Common myeloid progenitor, CD34-positive (primary cell): ENCODE measurements around the gene SAV1.
"Not testable (repeated sequence)": the region's sequence is repeated elsewhere in the genome, so short reads cannot be mapped to it uniquely, and the experiment has no call there.

Experiments
- CTCF ChIA-PET: fragments of 350-600 bp; sonication (Branson Sonifier 250); formaldehyde crosslinking; loops from one replicate; lab custom pipeline; 2021; ENCODE audit warnings: antibody characterized with exemption; lab: Charles Lee
- POLR2A ChIA-PET: fragments of 350-600 bp; sonication (Branson Sonifier 250); formaldehyde crosslinking; loops from one replicate; lab custom pipeline; 2021; ENCODE audit warnings: antibody characterized with exemption; lab: Charles Lee
- DNase-seq, 3 donors: peaks; one replicate each; pipeline versions ENCODE4 v3.0.0 to v3.0.0-alpha.2; 2013
- H3K27ac ChIP-seq, 2 experiments: 1 replicate in 1 of 2; 2 replicates in 1 of 2; pipeline ENCODE4 v1.7.0; 2013; ENCODE audit warnings: inconsistent platforms in 2 of 2, low read length in 2 of 2, mild to moderate bottlenecking in 2 of 2, low read depth in 1 of 2, moderate library complexity in 1 of 2; ENCODE audit not compliant: severe bottlenecking in 2 of 2, insufficient read depth in 1 of 2, poor library complexity in 1 of 2
- H3K27me3 ChIP-seq, 5 experiments: replicated peaks in 2 of 5; 1 replicate in 3 of 5; 2 replicates in 2 of 5; pipeline versions ENCODE4 v1.6.1 to v1.7.0; 2013; ENCODE audit warnings: low read length in 4 of 5, mild to moderate bottlenecking in 2 of 5, moderate library complexity in 2 of 5, inconsistent platforms in 1 of 5; ENCODE audit not compliant: insufficient read depth in 5 of 5, control insufficient read depth in 4 of 5
- H3K36me3 ChIP-seq, 4 experiments: 1 replicate in 2 of 4; 2 replicates in 2 of 4; pipeline versions ENCODE4 v1.6.1 to v1.7.0; 2013; ENCODE audit warnings: low read length in 3 of 4, control low read depth in 1 of 4, mild to moderate bottlenecking in 1 of 4; ENCODE audit not compliant: control insufficient read depth in 4 of 4, insufficient read depth in 4 of 4
- H3K4me1 ChIP-seq, 4 experiments: 1 replicate in 3 of 4; 2 replicates in 1 of 4; pipeline versions ENCODE4 v1.6.1 to v1.7.1; 2013; ENCODE audit warnings: low read length in 3 of 4, mild to moderate bottlenecking in 3 of 4, control low read depth in 1 of 4, inconsistent platforms in 1 of 4, moderate library complexity in 1 of 4; ENCODE audit not compliant: control insufficient read depth in 4 of 4, insufficient read depth in 4 of 4; ENCODE audit errors: control extremely low read depth in 1 of 4
- H3K4me3 ChIP-seq, 7 experiments: 1 replicate in 4 of 7; 2 replicates in 3 of 7; pipeline versions ENCODE4 v1.5.1 to v1.7.0; 2013; ENCODE audit warnings: mild to moderate bottlenecking in 7 of 7, low read length in 6 of 7, moderate library complexity in 6 of 7, inconsistent platforms in 2 of 7, low read depth in 2 of 7, control low read depth in 1 of 7; ENCODE audit not compliant: insufficient read depth in 4 of 7, control insufficient read depth in 1 of 7; ENCODE audit errors: extremely low read depth in 1 of 7
- H3K9me3 ChIP-seq, 5 experiments: 1 replicate in 4 of 5; 2 replicates in 1 of 5; pipeline versions ENCODE4 v1.6.1 to v1.7.1; 2013; ENCODE audit warnings: low read length in 4 of 5, mild to moderate bottlenecking in 2 of 5, inconsistent platforms in 1 of 5, low read depth in 1 of 5, moderate library complexity in 1 of 5; ENCODE audit not compliant: control insufficient read depth in 4 of 5, insufficient read depth in 2 of 5; ENCODE audit errors: control extremely low read depth in 1 of 5
- WGBS: methylation state at CpG from one replicate; pipeline ENCODE4 v1.1.5; 2013; ENCODE audit not compliant: insufficient coverage; 5-methylcytosine and 5-hydroxymethylcytosine counted together

Gene SAV1

DNA sequence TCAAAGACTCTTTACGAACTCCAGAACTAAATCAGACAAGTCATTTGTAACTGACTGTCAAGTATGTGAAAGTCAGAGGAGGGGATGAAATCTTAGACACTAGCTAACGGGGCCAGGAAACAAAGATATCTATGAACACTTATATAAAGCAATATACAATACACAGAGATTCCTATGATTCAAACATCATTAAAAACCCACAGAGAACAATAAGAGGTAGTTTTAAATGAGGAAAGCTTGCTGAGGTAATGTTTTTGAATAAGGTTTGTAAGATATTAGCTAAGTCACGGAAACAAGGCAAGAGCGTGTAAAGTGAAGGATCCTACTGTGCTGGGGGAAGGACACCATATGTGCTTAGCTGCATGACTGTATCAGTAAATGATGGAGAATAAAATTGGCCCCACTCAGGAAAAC lies 36.7 kb downstream of the SAV1 start:
- POLR2A ChIA-PET, result interaction anchor here (0.6 kb wide), 1 partner anchor 77 kb away, joined by 4 read pairs; no protein-coding TSS in a partner anchor

DNA sequence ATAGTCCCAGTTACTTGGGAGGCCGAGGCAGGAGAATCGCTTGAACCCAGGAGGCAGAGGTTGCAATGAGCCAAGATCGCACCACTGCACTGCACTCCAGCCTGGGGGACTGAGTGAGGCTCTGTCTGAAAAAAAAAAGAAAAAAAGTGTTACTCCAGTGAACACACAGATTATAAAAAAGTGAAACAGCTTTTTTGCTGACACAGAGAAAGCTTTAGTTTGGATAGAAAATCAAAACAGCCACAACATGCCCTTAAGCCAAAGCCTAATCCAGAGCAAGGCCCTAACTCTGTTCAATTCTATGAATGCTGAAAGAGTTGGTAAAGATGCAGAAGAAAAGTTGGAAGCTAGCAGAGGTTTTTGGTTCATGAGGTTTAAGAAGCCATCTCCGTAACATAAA lies 43.2 kb downstream of the SAV1 start:
- not testable (repeated sequence) for H3K27me3 ChIP-seq, H3K9me3 ChIP-seq
- 98% methylated on average over 4 of the region's 4 CpGs for WGBS

More for the DNA sequence above, 36.7 kb downstream of the SAV1 start:
- Histone ChIP-seq H3K36me3 (peaks cover 0 to 24% (median 8%) of the 10 kb centered on the region in 4 experiments), H3K27ac (no peak overlapping the region), H3K27me3 (no peaks in the 10 kb centered on the region), H3K9me3 (no peaks in the 10 kb centered on the region), H3K4me1 (no peaks in the 10 kb centered on the region), H3K4me3 (no peak overlapping the region)
- 100% methylated on average over 2 of the region's 4 CpGs for WGBS
- CTCF ChIA-PET, result interaction anchor here (1.2 to 1.4 kb wide), 3 partner anchors 11 to 14 kb away, joined by 3 to 4 read pairs (median 3); no protein-coding TSS in a partner anchor
- no peak for DNase-seq

DNA sequence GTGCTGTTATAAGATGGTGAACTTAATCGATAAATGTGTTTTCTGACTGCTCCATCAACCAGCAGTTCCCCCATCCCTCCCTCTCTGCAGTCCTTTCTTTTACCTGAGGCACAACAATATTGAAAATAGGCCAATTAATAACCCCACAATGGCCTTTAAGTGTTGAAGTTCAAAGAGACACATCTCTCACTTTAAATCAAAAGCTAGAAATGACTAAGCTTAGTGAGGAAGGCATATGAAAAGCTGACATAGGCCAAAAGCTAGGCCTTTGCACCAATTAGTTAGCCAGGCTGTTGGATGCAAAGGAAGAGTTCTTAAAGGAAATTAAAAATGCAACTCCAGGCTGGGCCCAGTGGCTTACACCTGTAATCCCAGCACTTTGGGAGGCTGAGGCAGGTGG lies 43.7 kb downstream of the SAV1 start:
- Histone ChIP-seq H3K4me3 (no peak overlapping the region), H3K27ac (no peak overlapping the region), H3K27me3 (no peaks in the 10 kb centered on the region), H3K4me1 (no peaks in the 10 kb centered on the region), H3K36me3 (peaks cover 0 to 16% (median 3%) of the 10 kb centered on the region in 4 experiments), H3K9me3 (no peaks in the 10 kb centered on the region)
- DNase-seq, result no peak
- CTCF ChIA-PET, result no interaction called here
- no CpG with 5 or more reads among the region's 1 CpG for WGBS
- POLR2A ChIA-PET, result no interaction called here

More for the DNA sequence above, 43.2 kb downstream of the SAV1 start:
- CTCF ChIA-PET, DNase-seq, POLR2A ChIA-PET, H3K4me3 ChIP-seq, H3K27ac ChIP-seq, H3K4me1 ChIP-seq: not testable (repeated sequence)
- H3K36me3 ChIP-seq, result peaks cover 0 to 16% (median 3%) of the 10 kb centered on the region in 4 experiments

DNA sequence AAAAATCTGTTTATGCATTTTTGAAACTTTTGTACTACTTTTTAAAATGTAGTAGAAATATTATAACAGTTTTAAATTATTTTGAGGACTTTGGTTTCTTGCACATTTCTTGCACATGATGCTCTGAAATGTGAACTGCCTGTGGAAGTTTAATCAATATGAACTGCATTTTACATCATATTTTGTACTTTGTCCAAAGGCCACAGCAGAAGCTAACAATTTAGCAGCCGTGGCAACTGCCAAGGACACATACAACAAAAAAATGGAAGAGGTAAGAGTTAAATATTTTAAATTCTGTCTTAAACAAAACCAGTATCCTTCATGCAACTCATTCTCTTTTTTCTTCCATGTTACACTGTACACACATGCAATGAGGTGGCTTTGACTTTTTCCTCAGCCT lies 45.1 kb downstream of the SAV1 start:
- peaks cover 0 to 9% (median 1%) of the 10 kb centered on the region in 4 experiments for H3K36me3 ChIP-seq
- ChIA-PET POLR2A (no interaction called here), CTCF (interaction anchor here (1.2 kb wide), 1 partner anchor 92 kb away, joined by 4 read pairs; no protein-coding TSS in a partner anchor)
- no peak overlapping the region for H3K27ac ChIP-seq
- H3K4me1 ChIP-seq, result no peaks in the 10 kb centered on the region
- WGBS, result no CpG with 5 or more reads among the region's 1 CpG
- H3K4me3 ChIP-seq, result no peak overlapping the region
- H3K27me3 ChIP-seq, result no peaks in the 10 kb centered on the region
- DNase-seq, result no peak
- H3K9me3 ChIP-seq, result no peaks in the 10 kb centered on the region

- no peak overlapping the region for H3K27ac ChIP-seq
- no peaks in the 10 kb centered on the region for H3K9me3 ChIP-seq
- H3K36me3 ChIP-seq, result peaks cover 0 to 14% (median 0%) of the 10 kb centered on the region in 4 experiments
- H3K27me3 ChIP-seq, result no peaks in the 10 kb centered on the region
- ChIA-PET CTCF (interaction anchor here (0.9 to 2.9 kb wide), 13 partner anchors 10 to 238 kb away, joined by 3 to 31 read pairs (median 5); no protein-coding TSS in a partner anchor), POLR2A (no interaction called here)
- H3K4me3 ChIP-seq, result no peak overlapping the region
- DNase-seq, result no peak
- 100% methylated on average over 1 of the region's 4 CpGs for WGBS
- no peaks in the 10 kb centered on the region for H3K4me1 ChIP-seq
Measured at GRCh38 chr14:50620341-50620740, 47.8 kb downstream of the SAV1 start.

- Histone ChIP-seq H3K4me1 (no peaks in the 10 kb centered on the region), H3K27me3 (no peaks in the 10 kb centered on the region), H3K27ac (no peak overlapping the region), H3K4me3 (no peak overlapping the region), H3K36me3 (peaks cover 0 to 14% (median 0%) of the 10 kb centered on the region in 4 experiments), H3K9me3 (no peaks in the 10 kb centered on the region)
- ChIA-PET POLR2A (interaction anchor here (0.6 kb wide), 1 partner anchor 629 kb away, joined by 3 read pairs; no protein-coding TSS in a partner anchor), CTCF (interaction anchor here (0.5 to 2.9 kb wide), 22 partner anchors 8 to 260 kb away, joined by 3 to 31 read pairs (median 4); no protein-coding TSS in a partner anchor)
- peak; percentile 44 to 65 (median 59) for DNase-seq
- no CpG with 5 or more reads among the region's 5 CpGs for WGBS
Measured at GRCh38 chr14:50619569-50620141, 48.5 kb downstream of the SAV1 start.

- no peaks in the 10 kb centered on the region for H3K27me3 ChIP-seq
- peaks cover 0 to 9% (median 0%) of the 10 kb centered on the region in 4 experiments for H3K36me3 ChIP-seq
- no CpG with 5 or more reads among the region's 2 CpGs for WGBS
- no peak overlapping the region for H3K27ac ChIP-seq
- no peak for DNase-seq
- no peak overlapping the region for H3K4me3 ChIP-seq
- POLR2A ChIA-PET, result no interaction called here
- no peaks in the 10 kb centered on the region for H3K4me1 ChIP-seq
- CTCF ChIA-PET, result interaction anchor here (0.6 to 2.9 kb wide), 6 partner anchors 13 to 98 kb away, joined by 3 to 17 read pairs (median 6); no protein-coding TSS in a partner anchor
- H3K9me3 ChIP-seq, result no peaks in the 10 kb centered on the region
Measured at GRCh38 chr14:50616275-50616674, 51.8 kb downstream of the SAV1 start.
